Measurements from ENCODE around the gene POLR2L.

GRCh38 chr11:867856-868358 is 25.6 kb upstream of the POLR2L start:
- no peak for TF ChIP-seq CTCF (IDR thresholded peaks at IDR 0.05)
- TF ChIP-seq EZH2 (IDR thresholded peaks at IDR 0.05; ENCODE audit: borderline replicate concordance, insufficient read depth, low read depth, low read length, poor library complexity, severe bottlenecking) = no peak
